Measurements from ENCODE around the gene OPN1MW.
"Not testable (repeated sequence)": the region's sequence is repeated elsewhere in the genome, so short reads cannot be mapped to it uniquely, and the experiment has no call there.

Gene OPN1MW

GRCh38 chrX:154211499-154211898 is 29.1 kb downstream of the OPN1MW start:
- not testable (repeated sequence) for FAIRE-seq

GRCh38 chrX:154219456-154219855 is 37.1 kb downstream of the OPN1MW start, which contains the start of gene OPN1MW2:
Gene OPN1MW2, plus strand, starts transcription at chrX:154219756. Its CDS starts 60 bp downstream, at chrX:154219816.
- FAIRE-seq = not testable (repeated sequence)

- not testable (repeated sequence) for FAIRE-seq
Observed at GRCh38 chrX:154225292-154225691, 42.9 kb downstream of the OPN1MW start.

- not testable (repeated sequence) for FAIRE-seq
Observed at GRCh38 chrX:154226706-154227105, 44.3 kb downstream of the OPN1MW start.

GRCh38 chrX:154231443-154231842 is 49.0 kb downstream of the OPN1MW start:
- FAIRE-seq = not testable (repeated sequence)

- FAIRE-seq = not testable (repeated sequence)
Observed at GRCh38 chrX:154233620-154234019, 51.2 kb downstream of the OPN1MW start.

- FAIRE-seq = not testable (repeated sequence)
Observed at GRCh38 chrX:154238939-154239559, 56.7 kb downstream of the OPN1MW start.

GRCh38 chrX:154239982-154240503 is 57.6 kb downstream of the OPN1MW start:
- FAIRE-seq = not testable (repeated sequence)
